Bronchial epithelial cell (primary cell): ENCODE data around the gene STX2. TPM values are rescaled to one million over a fixed set of nuclear protein-coding genes. Genes with fewer than 3 reads are reported as not detected.
"Not testable (repeated sequence)": the region's sequence is repeated elsewhere in the genome, so short reads cannot be mapped to it uniquely, and the experiment has no call there.

ENCODE experiments used
- DNase-seq: peaks from one replicate; pipeline ENCODE4 v3.0.0-alpha.2; 2010; ENCODE audit warnings: low read depth
- FAIRE-seq: peaks from 2 replicates; lab custom pipeline; 2011; peaks lifted over from hg19 to GRCh38; lab: Jason Lieb, UNC
- H3K27me3 ChIP-seq: 2 replicates; pipeline ENCODE4 v1.5.1; 2011; ENCODE audit warnings: low read length; ENCODE audit not compliant: control insufficient read depth, insufficient read depth
- H3K36me3 ChIP-seq: 2 replicates; pipeline ENCODE4 v1.5.1; 2011; ENCODE audit warnings: low read length; ENCODE audit not compliant: control insufficient read depth, insufficient read depth
- H3K4me3 ChIP-seq: 2 replicates; pipeline ENCODE4 v1.5.1; 2011; ENCODE audit warnings: mild to moderate bottlenecking, low read depth, low read length, control low read depth
- total RNA-seq: library from RNA; depleted of rRNA; stranded (reverse); fragments of >200 nt; gene quantifications from 2 replicates; pipeline ENCODE4 v1.2.1, GENCODE V29; 2014
- TF ChIP-seq, protein P1 (sequence below): IDR thresholded peaks from 2 replicates; pipeline ENCODE4 v1.5.1; 2011; ENCODE audit warnings: mild to moderate bottlenecking, moderate library complexity, low read length, control low read depth, inconsistent platforms; ENCODE audit not compliant: insufficient read depth, severe bottlenecking

The STX2 gene
- total RNA-seq, 1 donor from 2014 or later, result 8.4 TPM

DNA sequence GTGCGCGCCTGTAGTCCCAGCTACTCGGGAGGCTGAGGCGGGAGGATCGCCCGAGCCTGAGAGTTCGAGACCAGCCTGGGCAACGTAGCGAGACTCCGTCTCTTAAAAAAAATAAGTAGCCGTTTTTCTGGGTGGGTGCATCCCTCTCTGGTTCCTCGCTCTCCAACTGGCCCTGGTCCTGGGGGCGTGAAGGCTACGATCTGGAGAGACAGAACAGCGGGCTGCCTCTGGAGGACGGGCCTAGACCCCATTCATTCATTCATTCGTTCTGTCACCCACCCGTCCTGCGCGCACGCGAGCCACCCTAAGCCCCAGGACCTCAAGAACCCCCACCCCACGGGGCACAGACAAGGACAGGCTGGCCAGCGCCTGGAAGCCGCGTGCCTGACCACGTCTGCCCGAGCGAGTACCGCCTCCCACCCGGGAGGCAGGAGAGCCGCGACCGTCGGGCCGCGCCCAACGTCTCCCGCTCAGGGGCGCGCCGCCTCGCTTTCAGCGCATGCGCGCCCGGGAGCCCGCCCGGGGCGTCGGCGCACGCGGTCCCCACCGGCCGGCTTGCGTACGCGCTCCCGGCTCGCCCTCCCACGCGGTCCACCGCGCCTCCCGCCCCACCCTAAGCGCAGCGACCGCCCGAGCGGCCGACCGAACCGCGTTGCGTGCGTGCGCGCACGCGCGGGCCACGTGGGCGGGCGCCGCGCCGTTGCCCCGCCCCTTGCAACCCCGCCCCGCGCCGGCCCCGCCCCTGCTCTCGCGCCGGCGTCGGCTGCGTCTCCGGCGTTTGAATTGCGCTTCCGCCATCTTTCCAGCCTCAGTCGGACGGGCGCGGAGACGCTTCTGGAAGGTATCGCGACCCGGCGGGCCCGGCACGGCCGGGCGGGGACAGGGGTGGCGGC lies 32.5 kb upstream of the STX2 start, which contains the start of gene RAN:
TSS of gene RAN (plus strand) at position 781 of the 893 bp plus-strand sequence. CDS start 528 bp downstream, outside the sequence.
- DNase-seq, result peak; percentile 78
- FAIRE-seq, result no peak
- TF ChIP-seq, protein P1, sequence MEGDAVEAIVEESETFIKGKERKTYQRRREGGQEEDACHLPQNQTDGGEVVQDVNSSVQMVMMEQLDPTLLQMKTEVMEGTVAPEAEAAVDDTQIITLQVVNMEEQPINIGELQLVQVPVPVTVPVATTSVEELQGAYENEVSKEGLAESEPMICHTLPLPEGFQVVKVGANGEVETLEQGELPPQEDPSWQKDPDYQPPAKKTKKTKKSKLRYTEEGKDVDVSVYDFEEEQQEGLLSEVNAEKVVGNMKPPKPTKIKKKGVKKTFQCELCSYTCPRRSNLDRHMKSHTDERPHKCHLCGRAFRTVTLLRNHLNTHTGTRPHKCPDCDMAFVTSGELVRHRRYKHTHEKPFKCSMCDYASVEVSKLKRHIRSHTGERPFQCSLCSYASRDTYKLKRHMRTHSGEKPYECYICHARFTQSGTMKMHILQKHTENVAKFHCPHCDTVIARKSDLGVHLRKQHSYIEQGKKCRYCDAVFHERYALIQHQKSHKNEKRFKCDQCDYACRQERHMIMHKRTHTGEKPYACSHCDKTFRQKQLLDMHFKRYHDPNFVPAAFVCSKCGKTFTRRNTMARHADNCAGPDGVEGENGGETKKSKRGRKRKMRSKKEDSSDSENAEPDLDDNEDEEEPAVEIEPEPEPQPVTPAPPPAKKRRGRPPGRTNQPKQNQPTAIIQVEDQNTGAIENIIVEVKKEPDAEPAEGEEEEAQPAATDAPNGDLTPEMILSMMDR, result no peak
- Histone ChIP-seq H3K27me3 (no peaks in the 10 kb centered on the region), H3K36me3 (peaks cover 10% of the 10 kb centered on the region), H3K4me3 (peak within 1 kb of the TSS; percentile 62)

DNA sequence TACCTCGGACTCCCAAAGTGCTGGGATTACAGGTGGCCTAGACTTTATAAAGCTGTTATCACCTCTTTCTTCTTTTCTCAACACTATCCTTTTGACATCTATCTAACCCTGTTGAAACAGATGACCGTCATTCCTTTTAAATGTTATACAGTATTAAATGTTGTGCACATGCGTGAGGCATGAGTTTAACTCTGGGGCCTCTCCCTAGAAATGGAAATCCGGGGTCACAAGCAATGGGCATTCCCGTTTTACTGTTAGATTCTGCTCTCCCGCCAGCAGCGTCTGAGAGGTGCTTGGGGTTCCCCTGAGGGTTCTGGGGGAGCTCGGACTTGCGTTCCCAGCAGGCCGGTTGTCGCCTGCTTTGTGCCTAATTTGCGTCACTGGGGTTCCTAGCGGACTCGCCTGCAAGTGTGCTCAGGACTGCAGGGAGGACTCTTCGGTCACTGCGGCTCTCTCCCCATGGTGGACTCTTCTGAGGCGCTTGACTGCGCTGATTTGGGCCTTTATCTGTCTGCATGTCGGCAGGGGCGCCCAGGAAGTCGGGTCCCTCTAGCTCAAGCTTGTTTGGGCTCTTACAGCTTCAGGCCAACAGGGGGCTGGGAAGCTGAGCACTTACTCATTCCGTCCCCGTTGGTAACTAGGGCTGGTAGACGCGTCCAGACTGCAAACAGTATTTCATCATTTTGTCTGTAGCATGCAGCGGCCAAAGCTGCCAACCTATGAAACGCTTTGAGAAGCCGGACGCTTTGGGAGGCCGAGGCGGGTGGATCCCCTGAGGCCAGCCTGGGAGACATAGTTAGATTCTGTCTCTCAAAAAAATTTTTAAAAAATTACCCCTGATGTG lies 31.6 kb upstream of the STX2 start:
- peaks cover 6% of the 10 kb centered on the region for H3K36me3 ChIP-seq
- TF ChIP-seq, protein P1, result peak; percentile 79
- FAIRE-seq (no peak), DNase-seq (peak; percentile 90)
- H3K4me3 ChIP-seq, result peak overlapping the region; percentile 59
- no peaks in the 10 kb centered on the region for H3K27me3 ChIP-seq

DNA sequence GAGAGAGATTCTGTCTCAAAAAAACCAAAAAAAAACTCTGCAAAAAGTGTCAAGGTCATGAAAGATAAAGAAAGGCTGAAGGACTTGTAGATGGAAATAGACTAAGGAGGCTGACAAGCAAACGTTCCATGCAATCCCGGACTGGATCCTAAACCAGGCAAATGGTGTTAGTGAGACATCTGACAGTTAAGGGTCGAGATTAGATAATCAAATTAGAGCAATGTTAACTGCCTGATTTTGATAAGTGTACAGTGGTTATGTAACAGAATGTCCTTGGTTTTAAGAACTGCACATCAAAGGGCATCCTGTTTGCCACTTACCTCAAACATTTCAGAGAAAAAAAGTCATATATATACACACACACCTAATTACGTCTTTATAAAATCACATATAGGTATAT lies 29.4 kb upstream of the STX2 start:
- peaks cover 1% of the 10 kb centered on the region for H3K36me3 ChIP-seq
- no peak overlapping the region for H3K4me3 ChIP-seq
- FAIRE-seq (no peak), DNase-seq (no peak)
- H3K27me3 ChIP-seq, result no peaks in the 10 kb centered on the region
- TF ChIP-seq, protein P1, result no peak

DNA sequence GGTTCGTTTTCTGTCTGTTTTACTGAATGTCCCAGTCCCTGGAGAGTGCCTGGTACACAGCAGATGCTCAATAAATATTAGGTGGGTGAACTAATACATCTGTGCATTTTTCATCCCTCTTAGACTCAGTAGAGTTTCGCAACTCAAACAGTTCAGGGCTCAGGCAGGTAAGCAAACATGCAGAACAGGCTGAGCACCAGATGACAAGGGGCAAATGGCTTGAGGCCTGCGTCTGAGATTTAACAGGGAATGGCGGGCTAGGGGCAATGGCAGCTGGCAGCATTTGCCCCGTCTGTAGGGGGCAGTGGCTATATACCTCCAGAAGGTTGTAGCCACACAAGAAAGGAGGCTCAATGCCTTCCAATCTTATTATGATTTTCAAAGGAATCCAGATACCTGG lies 24.2 kb upstream of the STX2 start:
- no peak for FAIRE-seq
- no peaks in the 10 kb centered on the region for H3K27me3 ChIP-seq
- H3K4me3 ChIP-seq, result no peak overlapping the region
- H3K36me3 ChIP-seq, result no peaks in the 10 kb centered on the region
- DNase-seq, result no peak
- TF ChIP-seq, protein P1, result no peak

DNA sequence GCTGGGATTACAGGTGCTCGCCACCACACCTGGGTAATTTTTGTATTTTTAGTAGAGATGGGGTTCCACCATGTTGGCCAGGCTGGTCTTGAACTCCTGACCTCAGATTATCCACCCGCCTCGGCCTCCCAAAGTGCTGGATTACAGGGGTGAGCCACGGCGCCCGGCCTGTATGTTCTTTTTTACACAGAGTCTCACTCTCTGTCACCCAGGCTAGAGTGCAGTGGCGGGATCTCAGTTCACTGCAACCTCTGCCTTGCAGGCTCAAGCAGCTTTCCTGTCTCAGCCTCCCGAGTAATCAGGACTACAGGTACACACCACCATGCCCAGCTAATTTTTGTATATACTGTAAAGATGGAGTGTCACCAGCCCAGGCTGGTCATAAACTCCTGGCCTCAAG lies 23.7 kb upstream of the STX2 start:
- H3K27me3 ChIP-seq, FAIRE-seq, H3K36me3 ChIP-seq, DNase-seq, H3K4me3 ChIP-seq: not testable (repeated sequence)

DNA sequence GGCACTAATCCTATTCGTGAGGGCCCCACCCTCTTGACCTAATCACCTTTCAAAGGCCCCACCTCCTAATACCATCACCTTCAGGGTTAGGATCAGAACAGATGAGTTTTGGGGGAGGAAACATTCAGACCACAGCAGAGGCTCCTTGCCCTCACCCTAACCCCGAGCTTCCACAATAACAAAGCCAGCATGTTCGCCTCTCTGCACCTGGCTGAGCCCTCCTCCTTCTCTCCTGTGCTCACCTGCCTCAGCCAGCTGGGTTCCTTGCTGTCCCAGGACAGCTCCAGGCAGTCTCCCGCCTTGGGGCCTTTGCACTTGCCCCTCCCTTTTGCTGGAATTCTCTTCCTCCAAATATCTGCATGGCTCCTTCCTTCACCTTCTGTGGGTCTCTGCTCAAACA lies 23.1 kb upstream of the STX2 start:
- H3K27me3 ChIP-seq, result no peaks in the 10 kb centered on the region
- H3K4me3 ChIP-seq, result no peak overlapping the region
- no peaks in the 10 kb centered on the region for H3K36me3 ChIP-seq
- TF ChIP-seq, protein P1, result no peak
- DNase-seq (no peak), FAIRE-seq (no peak)
